SK-N-SH treated with all-trans-retinoic acid at 6 μM for 48 hours (cell line): Measurements from ENCODE around the gene TRDMT1.

ENCODE experiments used
- ATAC-seq: fragments of 200-7000 bp; cut with Tn5 transposase; 3 replicates; pipeline ENCODE4 v1.9.1; 2020; ENCODE audit warnings: mild to moderate bottlenecking, moderate library complexity
- ARNTL ChIP-seq: fragments of 450-650 bp; formaldehyde crosslinking; IDR thresholded peaks from 2 replicates; pipeline ENCODE4 v1.5.0; 2020; ENCODE audit warnings: low read depth, mild to moderate bottlenecking, moderate library complexity, borderline replicate concordance
- BACH2 ChIP-seq: fragments of 250-450 bp; sonication (Bioruptor Pico); IDR thresholded peaks from 2 replicates; pipeline ENCODE4 v1.9.0; 2021; ENCODE audit warnings: mild to moderate bottlenecking, borderline replicate concordance
- CREB5 ChIP-seq: fragments of 250-450 bp; sonication (Bioruptor Pico); IDR thresholded peaks from 2 replicates; pipeline ENCODE4 v1.5.1; 2020; ENCODE audit warnings: low read depth, mild to moderate bottlenecking, moderate library complexity
- CSDC2 ChIP-seq: fragments of 250-450 bp; sonication (Bioruptor Pico); IDR thresholded peaks from 2 replicates; pipeline ENCODE4 v1.5.0; 2020; ENCODE audit warnings: mild to moderate bottlenecking, moderate library complexity
- CSRNP3 ChIP-seq: fragments of 250-450 bp; sonication (Bioruptor Pico); IDR thresholded peaks from 2 replicates; pipeline ENCODE4 v1.5.1; 2021; ENCODE audit warnings: mild to moderate bottlenecking, moderate library complexity
- ESRRG ChIP-seq: fragments of 250-450 bp; sonication (Bioruptor Pico); IDR thresholded peaks from 2 replicates; pipeline ENCODE4 v1.6.1; 2021; ENCODE audit warnings: mild to moderate bottlenecking
- GLIS3 ChIP-seq: fragments of 250-450 bp; sonication (Bioruptor Pico); IDR thresholded peaks from 2 replicates; pipeline ENCODE4 v1.5.0; 2020; ENCODE audit warnings: mild to moderate bottlenecking, moderate library complexity
- ISL1 ChIP-seq: fragments of 250-450 bp; sonication (Bioruptor Pico); IDR thresholded peaks from 2 replicates; pipeline ENCODE4 v2.1.2; 2022; ENCODE audit warnings: mild to moderate bottlenecking, moderate library complexity
- OSR1 ChIP-seq: fragments of 250-450 bp; sonication (Bioruptor Pico); IDR thresholded peaks from 2 replicates; pipeline ENCODE4 v1.8.0; 2022; ENCODE audit warnings: moderate library complexity, mild to moderate bottlenecking, inconsistent platforms
- PPARA ChIP-seq: fragments of 250-450 bp; sonication (Bioruptor Pico); IDR thresholded peaks from 2 replicates; pipeline ENCODE4 v1.5.0; 2020; ENCODE audit warnings: mild to moderate bottlenecking, borderline replicate concordance
- RARB ChIP-seq: fragments of 250-450 bp; sonication (Bioruptor Pico); IDR thresholded peaks from 2 replicates; pipeline ENCODE4 v1.8.0; 2021; ENCODE audit warnings: mild to moderate bottlenecking, moderate library complexity
- SNAI2 ChIP-seq: fragments of 250-450 bp; sonication (Bioruptor Pico); IDR thresholded peaks from 2 replicates; pipeline ENCODE4 v1.5.0; 2020; ENCODE audit warnings: mild to moderate bottlenecking, moderate library complexity
- TCF4 ChIP-seq: fragments of 250-450 bp; sonication (Bioruptor Pico); IDR thresholded peaks from 2 replicates; pipeline ENCODE4 v1.8.0; 2021; ENCODE audit warnings: mild to moderate bottlenecking, moderate library complexity, borderline replicate concordance
- TOX ChIP-seq: fragments of 250-450 bp; sonication (Bioruptor Pico); IDR thresholded peaks from 2 replicates; pipeline ENCODE4 v1.8.0; 2021; ENCODE audit warnings: mild to moderate bottlenecking, moderate library complexity, borderline replicate concordance
- TSHZ2 ChIP-seq: fragments of 250-450 bp; sonication (Bioruptor Pico); IDR thresholded peaks from 2 replicates; pipeline ENCODE4 v1.5.0; 2020; ENCODE audit warnings: mild to moderate bottlenecking, moderate library complexity
- ZC3H10 ChIP-seq: fragments of 250-450 bp; sonication (Bioruptor Pico); IDR thresholded peaks from 2 replicates; pipeline ENCODE4 v1.5.1; 2021; ENCODE audit warnings: mild to moderate bottlenecking, moderate library complexity
- ZFP3 ChIP-seq: fragments of 250-450 bp; sonication (Bioruptor Pico); IDR thresholded peaks from 2 replicates; pipeline ENCODE4 v1.5.0; 2020; ENCODE audit warnings: mild to moderate bottlenecking, moderate library complexity
- ZFP30 ChIP-seq: fragments of 450-650 bp; formaldehyde crosslinking; IDR thresholded peaks from 2 replicates; pipeline ENCODE4 v1.5.0; 2022; ENCODE audit warnings: mild to moderate bottlenecking, moderate library complexity
- ZNF565 ChIP-seq: fragments of 450-650 bp; formaldehyde crosslinking; conservative IDR thresholded peaks from 2 replicates; pipeline ENCODE4 v1.5.0; 2020; ENCODE audit warnings: low read depth, mild to moderate bottlenecking, moderate library complexity
- ZNF8 ChIP-seq: fragments of 450-650 bp; formaldehyde crosslinking; IDR thresholded peaks from 2 replicates; pipeline ENCODE4 v1.5.0; 2020; ENCODE audit warnings: mild to moderate bottlenecking, moderate library complexity
- TF ChIP-seq, protein P1 (sequence below): fragments of 250-450 bp; sonication (Bioruptor Pico); IDR thresholded peaks from 2 replicates; pipeline ENCODE4 v1.8.0; 2021; ENCODE audit warnings: low read depth, mild to moderate bottlenecking, moderate library complexity, borderline replicate concordance
- TF ChIP-seq, protein P2 (sequence below): fragments of 250-450 bp; sonication (Bioruptor Pico); IDR thresholded peaks from 2 replicates; pipeline ENCODE4 v1.8.0; 2020; ENCODE audit warnings: mild to moderate bottlenecking, moderate library complexity, borderline replicate concordance

The TRDMT1 gene

DNA sequence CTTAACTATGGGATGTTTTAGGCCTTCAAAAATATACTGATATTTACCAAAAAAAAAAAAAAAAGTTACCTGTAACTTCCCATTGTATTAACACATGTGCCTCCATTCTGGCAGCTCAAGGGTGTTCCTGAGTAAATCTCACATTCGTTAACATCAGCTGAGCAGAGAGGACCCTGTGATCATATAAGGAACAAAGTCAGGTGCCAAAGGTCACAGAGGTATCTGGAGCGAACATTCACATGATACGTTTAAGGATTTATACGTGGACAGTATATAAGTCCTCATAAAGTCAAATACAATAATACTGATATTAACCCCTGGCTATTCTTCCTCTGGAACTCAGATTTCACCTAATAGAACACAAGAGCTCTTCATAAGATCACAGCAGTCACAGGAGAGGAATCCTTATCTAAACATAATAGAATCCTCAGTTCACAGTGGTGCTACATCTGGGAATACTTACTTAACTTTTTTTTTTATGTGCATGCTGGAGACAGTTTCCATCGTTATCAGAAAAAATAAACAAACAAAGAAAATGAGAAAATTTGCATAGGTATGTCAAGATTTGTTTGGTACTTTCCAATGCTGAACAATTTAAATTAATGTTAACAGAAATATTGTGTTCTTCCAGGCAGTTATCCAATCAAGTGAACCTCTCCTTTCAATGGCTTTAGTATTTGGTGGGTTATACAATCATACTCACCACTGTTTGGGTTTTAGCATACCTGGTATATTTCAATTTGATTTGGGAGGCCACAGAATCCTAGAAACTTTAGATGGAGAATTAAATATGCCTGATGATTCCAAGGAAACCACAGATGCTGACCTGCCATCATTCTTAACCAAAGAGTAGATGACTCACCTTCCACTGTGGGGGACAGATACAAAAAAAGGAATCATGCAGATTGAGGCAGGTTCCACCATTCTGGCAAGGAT is 78.5 kb downstream of the TRDMT1 start (continued):
- TF ChIP-seq SNAI2 (CRISPR knock-in tag) (no peak), BACH2 (no peak)

- no peak for ATAC-seq
- no peak for TF ChIP-seq ESRRG (CRISPR knock-in tag)
- no peak for TF ChIP-seq TCF4 (CRISPR knock-in tag)
- TF ChIP-seq, protein P1, sequence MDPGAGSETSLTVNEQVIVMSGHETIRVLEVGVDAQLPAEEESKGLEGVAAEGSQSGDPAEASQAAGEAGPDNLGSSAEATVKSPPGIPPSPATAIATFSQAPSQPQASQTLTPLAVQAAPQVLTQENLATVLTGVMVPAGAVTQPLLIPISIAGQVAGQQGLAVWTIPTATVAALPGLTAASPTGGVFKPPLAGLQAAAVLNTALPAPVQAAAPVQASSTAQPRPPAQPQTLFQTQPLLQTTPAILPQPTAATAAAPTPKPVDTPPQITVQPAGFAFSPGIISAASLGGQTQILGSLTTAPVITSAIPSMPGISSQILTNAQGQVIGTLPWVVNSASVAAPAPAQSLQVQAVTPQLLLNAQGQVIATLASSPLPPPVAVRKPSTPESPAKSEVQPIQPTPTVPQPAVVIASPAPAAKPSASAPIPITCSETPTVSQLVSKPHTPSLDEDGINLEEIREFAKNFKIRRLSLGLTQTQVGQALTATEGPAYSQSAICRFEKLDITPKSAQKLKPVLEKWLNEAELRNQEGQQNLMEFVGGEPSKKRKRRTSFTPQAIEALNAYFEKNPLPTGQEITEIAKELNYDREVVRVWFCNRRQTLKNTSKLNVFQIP (CRISPR knock-in tag), result no peak
- TF ChIP-seq OSR1, result no peak
- no peak for TF ChIP-seq ZNF565
- TF ChIP-seq, protein P2, sequence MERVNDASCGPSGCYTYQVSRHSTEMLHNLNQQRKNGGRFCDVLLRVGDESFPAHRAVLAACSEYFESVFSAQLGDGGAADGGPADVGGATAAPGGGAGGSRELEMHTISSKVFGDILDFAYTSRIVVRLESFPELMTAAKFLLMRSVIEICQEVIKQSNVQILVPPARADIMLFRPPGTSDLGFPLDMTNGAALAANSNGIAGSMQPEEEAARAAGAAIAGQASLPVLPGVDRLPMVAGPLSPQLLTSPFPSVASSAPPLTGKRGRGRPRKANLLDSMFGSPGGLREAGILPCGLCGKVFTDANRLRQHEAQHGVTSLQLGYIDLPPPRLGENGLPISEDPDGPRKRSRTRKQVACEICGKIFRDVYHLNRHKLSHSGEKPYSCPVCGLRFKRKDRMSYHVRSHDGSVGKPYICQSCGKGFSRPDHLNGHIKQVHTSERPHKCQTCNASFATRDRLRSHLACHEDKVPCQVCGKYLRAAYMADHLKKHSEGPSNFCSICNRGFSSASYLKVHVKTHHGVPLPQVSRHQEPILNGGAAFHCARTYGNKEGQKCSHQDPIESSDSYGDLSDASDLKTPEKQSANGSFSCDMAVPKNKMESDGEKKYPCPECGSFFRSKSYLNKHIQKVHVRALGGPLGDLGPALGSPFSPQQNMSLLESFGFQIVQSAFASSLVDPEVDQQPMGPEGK, result no peak
- TF ChIP-seq ZNF8, result no peak
- TF ChIP-seq SNAI2 (CRISPR knock-in tag), result no peak
- TF ChIP-seq CSDC2 (CRISPR knock-in tag), result no peak
- TF ChIP-seq CSRNP3 (CRISPR knock-in tag), result no peak
- TF ChIP-seq ISL1 (CRISPR knock-in tag), result no peak
- TF ChIP-seq GLIS3 (CRISPR knock-in tag), result no peak
- no peak for TF ChIP-seq RARB (CRISPR knock-in tag)
- no peak for TF ChIP-seq ZC3H10
- TF ChIP-seq ZFP30, result no peak
- no peak for TF ChIP-seq CREB5
- no peak for TF ChIP-seq TOX (CRISPR knock-in tag)
These were observed 79.4 kb downstream of the TRDMT1 start for GRCh38 chr10:17122052-17122451.

DNA sequence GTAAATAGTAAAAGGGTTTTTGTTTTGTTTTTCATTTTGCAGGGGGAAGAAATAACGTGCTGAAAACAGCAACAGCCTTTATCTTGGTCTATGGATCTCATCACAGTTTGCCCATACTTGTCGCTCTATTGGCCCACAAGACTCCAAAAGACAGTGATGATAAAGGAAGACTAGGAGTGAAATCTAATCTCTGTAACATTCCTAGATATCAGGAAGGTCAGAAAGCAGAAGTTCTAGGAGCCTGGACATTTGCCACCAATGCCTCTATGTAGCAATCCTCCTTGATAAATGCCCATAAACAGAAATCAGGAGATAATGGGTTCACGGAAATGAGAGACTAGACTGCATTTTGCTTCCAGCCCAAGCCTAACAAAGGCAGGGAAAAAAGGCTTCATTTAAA is 80.8 kb downstream of the TRDMT1 start:
- TF ChIP-seq RARB (CRISPR knock-in tag) (no peak), TCF4 (CRISPR knock-in tag) (no peak), TSHZ2 (CRISPR knock-in tag) (no peak), OSR1 (no peak), ZFP3 (CRISPR knock-in tag) (no peak), ZNF8 (no peak), ZNF565 (no peak), ARNTL (CRISPR knock-in tag) (no peak), SNAI2 (CRISPR knock-in tag) (no peak), PPARA (CRISPR knock-in tag) (no peak), GLIS3 (CRISPR knock-in tag) (no peak), CREB5 (no peak), ZC3H10 (no peak), BACH2 (no peak)
- TF ChIP-seq, protein P1 (CRISPR knock-in tag), result no peak
- ATAC-seq, result no peak
